HEK293 (cell line): ENCODE results near the gene TP53AIP1.
A peak's percentile ranks its signal among the peaks of the same experiment; 100 is the strongest.

ENCODE experiments used
- CTCF ChIA-PET: fragments of 350-600 bp; formaldehyde crosslinking; extraction: SDS; loops from one replicate; lab custom pipeline; 2021; ENCODE audit warnings: antibody characterized with exemption; lab: Yijun Ruan, JAX
- POLR2A ChIA-PET: fragments of 300-600 bp; formaldehyde crosslinking; extraction: SDS; loops from one replicate; lab custom pipeline; 2020; ENCODE audit warnings: antibody characterized with exemption, inconsistent platforms; lab: Yijun Ruan, JAX
- H3K27ac ChIP-seq: fragments of 200-500 bp; sonication (Bioruptor generic); 2 replicates; pipeline ENCODE4 v1.5.1; 2014; ENCODE audit warnings: low read depth, low read length, control low read depth, inconsistent platforms; ENCODE audit errors: extremely low read depth
- H3K36me3 ChIP-seq, 2 experiments: fragments of 200-500 bp in 1 of 2; sonication (Bioruptor generic) in 1 of 2; 1 replicate in 1 of 2; 2 replicates in 1 of 2; pipeline ENCODE4 v1.5.1; 2014 to 2017; ENCODE audit warnings: inconsistent platforms in 2 of 2, low read length in 2 of 2; ENCODE audit not compliant: control insufficient read depth in 2 of 2, insufficient read depth in 1 of 2
- H3K4me1 ChIP-seq: fragments of 200-500 bp; sonication (Bioruptor generic); 2 replicates; pipeline ENCODE4 v1.5.1; 2014; ENCODE audit warnings: mild to moderate bottlenecking, low read length, inconsistent platforms; ENCODE audit not compliant: control insufficient read depth, insufficient read depth
- H3K4me3 ChIP-seq: 2 replicates; pipeline ENCODE4 v1.5.1; 2011; ENCODE audit warnings: low read depth, mild to moderate bottlenecking, control low read depth, low read length, moderate library complexity
- H3K9me3 ChIP-seq: fragments of 200-500 bp; sonication (Bioruptor generic); 2 replicates; pipeline ENCODE4 v1.5.1; 2014; ENCODE audit warnings: low read depth, low read length, inconsistent platforms; ENCODE audit not compliant: control insufficient read depth, insufficient read depth
- EGR2 ChIP-seq: fragments of 450-650 bp; formaldehyde crosslinking; IDR thresholded peaks from 2 replicates; pipeline ENCODE4 v1.5.1; 2016; ENCODE audit warnings: low read depth, missing biosample characterization, missing genetic modification characterization
- FEZF1 ChIP-seq: fragments of 450-650 bp; formaldehyde crosslinking; IDR thresholded peaks from 2 replicates; pipeline ENCODE4 v1.5.1; 2016; ENCODE audit warnings: missing biosample characterization, missing genetic modification characterization
- IKZF3 ChIP-seq: fragments of 450-650 bp; IDR thresholded peaks from 2 replicates; pipeline ENCODE4 v1.5.0; 2018; ENCODE audit warnings: missing biosample characterization, mild to moderate bottlenecking, missing genetic modification characterization, moderate library complexity
- KLF9 ChIP-seq: fragments of 450-650 bp; formaldehyde crosslinking; IDR thresholded peaks from 2 replicates; pipeline ENCODE4 v1.5.1; 2016; ENCODE audit warnings: missing biosample characterization, missing genetic modification characterization, low read depth
- SP2 ChIP-seq: fragments of 450-650 bp; formaldehyde crosslinking; IDR thresholded peaks from 2 replicates; pipeline ENCODE4 v1.5.1; 2016; ENCODE audit warnings: missing biosample characterization, missing genetic modification characterization
- TCF7L2 ChIP-seq: IDR thresholded peaks from 2 replicates; pipeline ENCODE4 v1.6.1; 2011; ENCODE audit warnings: low read depth, mild to moderate bottlenecking, inconsistent platforms, low read length, moderate library complexity, borderline replicate concordance
- WT1 ChIP-seq: fragments of 450-650 bp; formaldehyde crosslinking; IDR thresholded peaks from 2 replicates; pipeline ENCODE4 v1.5.1; 2016; ENCODE audit warnings: missing biosample characterization, missing genetic modification characterization
- ZBTB20 ChIP-seq: fragments of 450-650 bp; formaldehyde crosslinking; IDR thresholded peaks from 2 replicates; pipeline ENCODE4 v1.5.1; 2016; ENCODE audit warnings: missing biosample characterization, missing genetic modification characterization
- ZBTB8A ChIP-seq: fragments of 450-650 bp; formaldehyde crosslinking; IDR thresholded peaks from 2 replicates; pipeline ENCODE4 v1.5.1; 2016; ENCODE audit warnings: missing biosample characterization, missing genetic modification characterization
- ZFHX2 ChIP-seq: fragments of 450-650 bp; formaldehyde crosslinking; conservative IDR thresholded peaks from 2 replicates; pipeline ENCODE4 v1.5.1; 2016; ENCODE audit warnings: missing biosample characterization, missing genetic modification characterization
- ZIC2 ChIP-seq: fragments of 450-650 bp; formaldehyde crosslinking; IDR thresholded peaks from 2 replicates; pipeline ENCODE4 v1.5.1; 2016; ENCODE audit warnings: missing biosample characterization, missing genetic modification characterization
- ZNF335 ChIP-seq: fragments of 450-650 bp; formaldehyde crosslinking; conservative IDR thresholded peaks from 2 replicates; pipeline ENCODE4 v1.5.1; 2016; ENCODE audit warnings: missing biosample characterization, missing genetic modification characterization
- ZNF341 ChIP-seq: fragments of 450-650 bp; formaldehyde crosslinking; IDR thresholded peaks from 2 replicates; pipeline ENCODE4; 2016; ENCODE audit warnings: low read depth, missing biosample characterization, missing genetic modification characterization
- ZNF416 ChIP-seq: fragments of 450-650 bp; formaldehyde crosslinking; IDR thresholded peaks from 2 replicates; pipeline ENCODE4 v1.5.1; 2016; ENCODE audit warnings: missing biosample characterization, missing genetic modification characterization
- ZNF423 ChIP-seq: fragments of 450-650 bp; formaldehyde crosslinking; IDR thresholded peaks from 2 replicates; pipeline ENCODE4 v1.5.1; 2016; ENCODE audit warnings: missing biosample characterization, missing genetic modification characterization
- ZNF658 ChIP-seq: fragments of 450-650 bp; formaldehyde crosslinking; IDR thresholded peaks from 2 replicates; pipeline ENCODE4; 2016; ENCODE audit warnings: missing biosample characterization, missing genetic modification characterization
- ZSCAN30 ChIP-seq: fragments of 450-650 bp; IDR thresholded peaks from 2 replicates; pipeline ENCODE4 v1.5.1; 2018; ENCODE audit warnings: missing biosample characterization, mild to moderate bottlenecking, missing genetic modification characterization, moderate library complexity
- TF ChIP-seq, protein P1 (sequence below): fragments of 450-650 bp; formaldehyde crosslinking; optimal IDR thresholded peaks from 2 replicates; pipeline ENCODE3; 2016; ENCODE audit warnings: missing biosample characterization, mild to moderate bottlenecking, missing genetic modification characterization
- TF ChIP-seq, protein P2 (sequence below): fragments of 450-650 bp; formaldehyde crosslinking; IDR thresholded peaks from 2 replicates; pipeline ENCODE4 v1.5.1; 2016; ENCODE audit warnings: missing biosample characterization, missing genetic modification characterization
- TF ChIP-seq, protein P3 (sequence below): fragments of 450-650 bp; IDR thresholded peaks from 2 replicates; pipeline ENCODE4 v1.5.1; 2018; ENCODE audit warnings: missing biosample characterization, mild to moderate bottlenecking, missing genetic modification characterization
- TF ChIP-seq, protein P4 (sequence below): fragments of 450-650 bp; formaldehyde crosslinking; IDR thresholded peaks from 2 replicates; pipeline ENCODE4 v1.5.1; 2017; ENCODE audit warnings: missing biosample characterization, missing genetic modification characterization
- TF ChIP-seq, protein P5 (sequence below): fragments of 450-650 bp; formaldehyde crosslinking; IDR thresholded peaks from 2 replicates; pipeline ENCODE4 v1.5.1; 2016; ENCODE audit warnings: missing biosample characterization, missing genetic modification characterization

Gene TP53AIP1

DNA sequence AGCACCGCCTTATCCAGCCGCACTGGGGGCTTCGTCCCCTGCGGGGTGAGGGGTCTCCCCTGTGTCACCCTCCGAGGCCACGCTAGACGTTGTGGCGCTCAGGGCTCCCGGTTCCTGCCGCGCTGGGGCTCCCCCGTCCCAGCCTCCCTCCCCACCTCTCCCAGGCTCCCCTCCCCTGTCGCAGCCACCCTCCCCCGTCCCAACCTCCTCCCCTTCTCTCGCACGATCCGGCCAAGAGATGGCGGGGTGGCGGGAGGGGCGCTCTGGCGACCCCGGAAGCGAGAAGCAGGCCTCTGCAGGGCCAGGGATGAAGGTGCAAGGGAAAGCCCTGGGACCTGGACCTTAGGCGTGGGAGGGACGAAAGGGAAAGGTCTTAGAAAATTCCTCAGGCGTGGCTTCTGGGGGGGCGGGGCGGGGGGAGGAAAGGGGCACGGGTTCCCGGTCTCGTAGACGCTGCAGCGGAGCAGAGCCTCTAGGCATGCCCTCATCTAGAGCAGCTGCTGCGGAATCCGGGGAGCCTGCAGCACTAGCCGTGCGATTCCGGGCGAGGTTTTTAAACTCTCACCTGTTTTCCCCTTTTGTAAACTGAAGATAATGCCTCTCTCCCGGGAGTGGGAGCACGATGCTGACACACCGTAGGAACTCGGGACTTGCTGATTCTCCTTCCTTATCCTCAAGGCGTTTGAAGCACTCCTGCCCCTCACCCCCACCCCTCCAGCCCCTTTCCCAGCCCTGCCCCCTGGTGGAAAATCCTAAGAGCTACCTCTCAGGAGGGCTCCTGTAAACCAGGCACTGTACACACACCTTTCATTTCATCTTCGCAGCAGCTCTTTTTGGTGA is 37.1 kb downstream of the TP53AIP1 start (continued):
- 0 out of 2 replicates have a peak, but pooled peaks have one; percentile 16 for TF ChIP-seq WT1 (tag by site-specific recombination)
- TF ChIP-seq, protein P1, sequence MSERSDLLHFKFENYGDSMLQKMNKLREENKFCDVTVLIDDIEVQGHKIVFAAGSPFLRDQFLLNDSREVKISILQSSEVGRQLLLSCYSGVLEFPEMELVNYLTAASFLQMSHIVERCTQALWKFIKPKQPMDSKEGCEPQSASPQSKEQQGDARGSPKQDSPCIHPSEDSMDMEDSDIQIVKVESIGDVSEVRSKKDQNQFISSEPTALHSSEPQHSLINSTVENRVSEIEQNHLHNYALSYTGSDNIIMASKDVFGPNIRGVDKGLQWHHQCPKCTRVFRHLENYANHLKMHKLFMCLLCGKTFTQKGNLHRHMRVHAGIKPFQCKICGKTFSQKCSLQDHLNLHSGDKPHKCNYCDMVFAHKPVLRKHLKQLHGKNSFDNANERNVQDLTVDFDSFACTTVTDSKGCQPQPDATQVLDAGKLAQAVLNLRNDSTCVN, result peak; percentile 17
- TF ChIP-seq ZIC2, result peak; percentile 21; the same call in 1 of the 2 replicates
- TF ChIP-seq SP2 (tag by site-specific recombination), result peak; percentile 23; the same call in 1 of the 2 replicates
- TF ChIP-seq KLF9, result peak; percentile 58; the same call in 1 of the 2 replicates

DNA sequence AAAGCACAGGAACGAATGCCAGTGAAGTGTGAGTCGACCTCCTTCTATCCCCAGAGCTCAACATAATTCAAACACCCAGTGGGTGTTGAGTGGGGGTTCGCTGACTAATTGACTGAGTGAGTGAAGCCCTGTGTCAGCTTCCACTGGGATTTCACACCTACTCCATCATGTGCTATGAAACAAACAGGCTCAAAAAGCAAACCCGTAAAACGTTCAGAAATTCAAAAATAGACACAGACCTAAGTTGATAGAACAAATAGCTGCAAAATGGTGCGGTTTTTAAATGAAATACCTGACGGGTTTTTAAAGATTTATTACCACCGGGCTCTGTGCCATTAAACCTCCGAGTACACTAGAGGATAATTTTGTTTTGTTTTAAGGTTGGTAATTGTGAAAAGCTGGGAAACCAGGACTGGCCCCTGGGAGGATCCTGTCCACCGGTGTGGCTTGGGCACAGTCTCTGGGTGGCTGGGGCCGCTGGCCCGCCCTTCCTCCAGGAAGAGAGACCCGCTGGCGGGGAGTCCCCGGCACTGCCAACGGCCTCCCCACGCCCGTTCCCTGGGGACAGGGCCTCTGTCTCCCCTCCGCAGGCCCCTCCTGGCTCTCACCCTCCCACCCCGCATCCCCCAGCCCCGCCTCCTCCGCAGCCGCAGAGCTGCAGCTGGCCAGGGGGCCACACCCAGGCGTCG is 37.9 kb downstream of the TP53AIP1 start:
- ChIA-PET POLR2A (interaction anchor here (0.6 kb wide), 1 partner anchor 10 kb away, joined by 4 read pairs; no protein-coding TSS in a partner anchor), CTCF (interaction anchor here (2.1 to 2.7 kb wide), 3 partner anchors 12 to 52 kb away, joined by 9 to 30 read pairs (median 14); partner anchors contain the start of gene KCNJ5)
- TF ChIP-seq ZIC2 (peak; percentile 47), ZFHX2 (tag by site-specific recombination) (peak; percentile 86), ZNF658 (tag by site-specific recombination) (no peak), IKZF3 (no peak), ZNF341 (tag by site-specific recombination) (peak; percentile 86), ZNF423 (0 out of 2 replicates have a peak, but pooled peaks have one; percentile 53), ZBTB20 (tag by site-specific recombination) (0 out of 2 replicates have a peak, but pooled peaks have one; percentile 10), ZNF416 (no peak), EGR2 (tag by site-specific recombination) (peak; percentile 84), ZSCAN30 (peak; percentile 57; the same call in 1 of the 2 replicates), SP2 (tag by site-specific recombination) (0 out of 2 replicates have a peak, but pooled peaks have one; percentile 13), FEZF1 (tag by site-specific recombination) (peak; percentile 45), ZNF335 (tag by site-specific recombination) (peak; percentile 50), TCF7L2 (no peak), ZBTB8A (peak; percentile 67)
- TF ChIP-seq, protein P2, sequence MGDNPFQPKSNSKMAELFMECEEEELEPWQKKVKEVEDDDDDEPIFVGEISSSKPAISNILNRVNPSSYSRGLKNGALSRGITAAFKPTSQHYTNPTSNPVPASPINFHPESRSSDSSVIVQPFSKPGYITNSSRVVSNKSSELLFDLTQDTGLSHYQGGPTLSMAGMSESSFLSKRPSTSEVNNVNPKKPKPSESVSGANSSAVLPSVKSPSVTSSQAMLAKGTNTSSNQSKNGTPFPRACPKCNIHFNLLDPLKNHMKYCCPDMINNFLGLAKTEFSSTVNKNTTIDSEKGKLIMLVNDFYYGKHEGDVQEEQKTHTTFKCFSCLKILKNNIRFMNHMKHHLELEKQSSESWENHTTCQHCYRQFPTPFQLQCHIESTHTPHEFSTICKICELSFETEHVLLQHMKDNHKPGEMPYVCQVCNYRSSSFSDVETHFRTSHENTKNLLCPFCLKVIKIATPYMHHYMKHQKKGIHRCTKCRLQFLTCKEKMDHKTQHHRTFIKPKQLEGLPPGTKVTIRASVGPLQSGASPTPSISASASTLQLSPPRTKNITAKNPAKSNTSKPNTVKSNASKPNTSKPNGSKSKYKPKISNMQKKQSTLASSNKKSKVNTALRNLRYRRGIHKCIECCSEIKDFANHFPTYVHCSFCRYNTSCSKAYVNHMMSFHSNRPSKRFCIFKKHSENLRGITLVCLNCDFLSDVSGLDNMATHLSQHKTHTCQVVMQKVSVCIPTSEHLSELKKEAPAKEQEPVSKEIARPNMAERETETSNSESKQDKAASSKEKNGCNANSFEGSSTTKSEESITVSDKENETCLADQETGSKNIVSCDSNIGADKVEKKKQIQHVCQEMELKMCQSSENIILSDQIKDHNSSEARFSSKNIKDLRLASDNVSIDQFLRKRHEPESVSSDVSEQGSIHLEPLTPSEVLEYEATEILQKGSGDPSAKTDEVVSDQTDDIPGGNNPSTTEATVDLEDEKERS (tag by site-specific recombination), result no peak
- TF ChIP-seq, protein P3, sequence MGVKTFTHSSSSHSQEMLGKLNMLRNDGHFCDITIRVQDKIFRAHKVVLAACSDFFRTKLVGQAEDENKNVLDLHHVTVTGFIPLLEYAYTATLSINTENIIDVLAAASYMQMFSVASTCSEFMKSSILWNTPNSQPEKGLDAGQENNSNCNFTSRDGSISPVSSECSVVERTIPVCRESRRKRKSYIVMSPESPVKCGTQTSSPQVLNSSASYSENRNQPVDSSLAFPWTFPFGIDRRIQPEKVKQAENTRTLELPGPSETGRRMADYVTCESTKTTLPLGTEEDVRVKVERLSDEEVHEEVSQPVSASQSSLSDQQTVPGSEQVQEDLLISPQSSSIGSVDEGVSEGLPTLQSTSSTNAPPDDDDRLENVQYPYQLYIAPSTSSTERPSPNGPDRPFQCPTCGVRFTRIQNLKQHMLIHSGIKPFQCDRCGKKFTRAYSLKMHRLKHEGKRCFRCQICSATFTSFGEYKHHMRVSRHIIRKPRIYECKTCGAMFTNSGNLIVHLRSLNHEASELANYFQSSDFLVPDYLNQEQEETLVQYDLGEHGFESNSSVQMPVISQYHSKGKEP, result peak; percentile 58; the same call in 1 of the 2 replicates
- TF ChIP-seq, protein P4, sequence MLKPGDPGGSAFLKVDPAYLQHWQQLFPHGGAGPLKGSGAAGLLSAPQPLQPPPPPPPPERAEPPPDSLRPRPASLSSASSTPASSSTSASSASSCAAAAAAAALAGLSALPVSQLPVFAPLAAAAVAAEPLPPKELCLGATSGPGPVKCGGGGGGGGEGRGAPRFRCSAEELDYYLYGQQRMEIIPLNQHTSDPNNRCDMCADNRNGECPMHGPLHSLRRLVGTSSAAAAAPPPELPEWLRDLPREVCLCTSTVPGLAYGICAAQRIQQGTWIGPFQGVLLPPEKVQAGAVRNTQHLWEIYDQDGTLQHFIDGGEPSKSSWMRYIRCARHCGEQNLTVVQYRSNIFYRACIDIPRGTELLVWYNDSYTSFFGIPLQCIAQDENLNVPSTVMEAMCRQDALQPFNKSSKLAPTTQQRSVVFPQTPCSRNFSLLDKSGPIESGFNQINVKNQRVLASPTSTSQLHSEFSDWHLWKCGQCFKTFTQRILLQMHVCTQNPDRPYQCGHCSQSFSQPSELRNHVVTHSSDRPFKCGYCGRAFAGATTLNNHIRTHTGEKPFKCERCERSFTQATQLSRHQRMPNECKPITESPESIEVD (tag by site-specific recombination), result peak; percentile 75
- TF ChIP-seq, protein P5, sequence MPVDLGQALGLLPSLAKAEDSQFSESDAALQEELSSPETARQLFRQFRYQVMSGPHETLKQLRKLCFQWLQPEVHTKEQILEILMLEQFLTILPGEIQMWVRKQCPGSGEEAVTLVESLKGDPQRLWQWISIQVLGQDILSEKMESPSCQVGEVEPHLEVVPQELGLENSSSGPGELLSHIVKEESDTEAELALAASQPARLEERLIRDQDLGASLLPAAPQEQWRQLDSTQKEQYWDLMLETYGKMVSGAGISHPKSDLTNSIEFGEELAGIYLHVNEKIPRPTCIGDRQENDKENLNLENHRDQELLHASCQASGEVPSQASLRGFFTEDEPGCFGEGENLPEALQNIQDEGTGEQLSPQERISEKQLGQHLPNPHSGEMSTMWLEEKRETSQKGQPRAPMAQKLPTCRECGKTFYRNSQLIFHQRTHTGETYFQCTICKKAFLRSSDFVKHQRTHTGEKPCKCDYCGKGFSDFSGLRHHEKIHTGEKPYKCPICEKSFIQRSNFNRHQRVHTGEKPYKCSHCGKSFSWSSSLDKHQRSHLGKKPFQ (tag by site-specific recombination), result peak; percentile 18; the same call in 1 of the 2 replicates
- Histone ChIP-seq H3K27ac (peak overlapping the region; percentile 75; the same call in 1 of the 2 replicates), H3K36me3 (peaks cover 0 to 3% of the 10 kb centered on the region in 2 experiments; a peak in 1 of 3 replicates), H3K4me3 (peak overlapping the region; percentile 51), H3K4me1 (0 out of 2 replicates have a peak, but pooled peaks cover 3% of the 10 kb centered on the region), H3K9me3 (no peaks in the 10 kb centered on the region)
